ENCODE measurements around the gene ZNF550. TPM values are rescaled to one million over a fixed set of nuclear protein-coding genes. Genes with fewer than 3 reads are reported as not detected.
"Not testable (repeated sequence)": the region's sequence is repeated elsewhere in the genome, so short reads cannot be mapped to it uniquely, and the experiment has no call there.

The ZNF550 gene
- total and polyA plus RNA-seq, 2 of the 13 experiments (the other 11 are each of a cell fraction or from before 2014, with no cell fraction given), result 8.6 to 9.1 TPM

DNA sequence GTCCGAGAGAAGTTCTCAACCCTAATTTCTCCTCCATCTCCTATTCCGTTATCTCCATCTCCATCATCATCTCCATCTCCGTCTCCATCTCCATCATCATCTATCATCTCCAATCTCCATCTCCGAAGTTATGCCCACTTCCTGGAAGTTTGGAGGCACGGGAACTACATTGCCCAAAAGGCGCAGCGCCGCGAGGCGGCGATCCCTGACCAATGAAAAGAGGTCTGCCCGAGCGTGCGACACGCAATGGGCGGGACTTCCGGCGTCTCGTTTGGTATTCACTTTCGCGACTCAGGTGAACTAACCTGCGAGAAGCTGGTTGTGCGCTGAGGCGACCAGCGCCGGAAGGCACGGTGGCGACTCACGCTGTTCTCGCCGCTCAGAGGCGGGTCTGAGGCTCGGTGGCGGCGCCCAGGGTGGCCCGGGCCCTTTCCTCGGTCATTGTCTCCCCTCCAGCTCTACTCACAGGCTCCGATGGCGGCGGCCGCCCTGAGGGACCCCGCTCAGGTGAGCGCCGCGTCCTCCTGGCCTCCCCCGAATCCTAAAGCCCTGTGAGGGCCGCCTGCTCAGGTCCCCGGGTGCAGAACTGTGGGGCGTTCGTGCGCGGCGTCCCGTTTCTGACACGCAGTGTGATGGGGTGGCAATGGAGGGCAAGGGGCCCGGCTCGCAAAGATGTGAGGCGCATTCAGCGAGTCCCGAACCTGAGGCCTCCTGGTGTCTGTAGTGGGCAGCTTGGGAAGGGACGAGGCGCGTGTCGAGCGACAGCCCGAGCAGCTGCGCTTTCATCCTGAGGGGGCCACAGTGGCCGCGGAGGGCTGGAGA, 72.0 kb downstream of the ZNF550 start, which contains the start of gene ZNF419 (continued):
- TF ChIP-seq NR2C2 (CRISPR knock-in tag; IDR thresholded peaks at IDR 0.05; ENCODE audit: borderline replicate concordance) (peak; percentile 63; the same call in 1 of the 2 replicates), SPEN (CRISPR knock-in tag; IDR thresholded peaks at IDR 0.05; ENCODE audit: low read depth) (peak; percentile 74), ZFX (CRISPR knock-in tag; IDR thresholded peaks at IDR 0.05; ENCODE audit: low read depth) (peak; percentile 66; the same call in 1 of the 2 replicates), KMT2B (CRISPR knock-in tag; IDR thresholded peaks at IDR 0.05) (peak; percentile 83), CREM (IDR thresholded peaks at IDR 0.05) (peak; percentile 96), SOX5 (CRISPR knock-in tag; IDR thresholded peaks at IDR 0.05; ENCODE audit: borderline replicate concordance) (0 out of 2 replicates have a peak, but pooled peaks have one; percentile 9), ZFY (CRISPR knock-in tag; IDR thresholded peaks at IDR 0.05) (peak; percentile 73), ZNF143 (CRISPR knock-in tag; IDR thresholded peaks at IDR 0.05) (peak; percentile 99), FOSL2 (CRISPR knock-in tag; IDR thresholded peaks at IDR 0.05) (0 out of 2 replicates have a peak, but pooled peaks have one; percentile 28), ZNF607 (CRISPR knock-in tag; IDR thresholded peaks at IDR 0.05; ENCODE audit: borderline replicate concordance) (0 out of 2 replicates have a peak, but pooled peaks have one; percentile 31), DRAP1 (CRISPR knock-in tag; IDR thresholded peaks at IDR 0.05) (peak; percentile 92), ETV5 (CRISPR knock-in tag; IDR thresholded peaks at IDR 0.05; ENCODE audit: borderline replicate concordance) (peak; percentile 46; the same call in 1 of the 2 replicates), ZNF350 (CRISPR knock-in tag; IDR thresholded peaks at IDR 0.05; ENCODE audit: borderline replicate concordance, low read depth) (peak; percentile 59; the same call in 1 of the 2 replicates), ZMYM4 (CRISPR knock-in tag; IDR thresholded peaks at IDR 0.05) (peak; percentile 17; the same call in 1 of the 2 replicates), TBX2 (CRISPR knock-in tag; IDR thresholded peaks at IDR 0.05; ENCODE audit: borderline replicate concordance) (peak; percentile 37; the same call in 1 of the 2 replicates), ZNF687 (CRISPR knock-in tag; IDR thresholded peaks at IDR 0.05) (peak; percentile 66), YEATS2 (CRISPR knock-in tag; IDR thresholded peaks at IDR 0.05; ENCODE audit: borderline replicate concordance) (peak; percentile 91), PHF5A (CRISPR knock-in tag; IDR thresholded peaks at IDR 0.05; ENCODE audit: low read depth, unreplicated experiment) (peak; percentile 36), TEAD3 (CRISPR knock-in tag; optimal IDR thresholded peaks at IDR 0.05; ENCODE audit: borderline replicate concordance) (peak; percentile 80)
- TF ChIP-seq CREM (CRISPR knock-in tag; IDR thresholded peaks at IDR 0.05), result not testable (repeated sequence)
- TF ChIP-seq, protein P1, sequence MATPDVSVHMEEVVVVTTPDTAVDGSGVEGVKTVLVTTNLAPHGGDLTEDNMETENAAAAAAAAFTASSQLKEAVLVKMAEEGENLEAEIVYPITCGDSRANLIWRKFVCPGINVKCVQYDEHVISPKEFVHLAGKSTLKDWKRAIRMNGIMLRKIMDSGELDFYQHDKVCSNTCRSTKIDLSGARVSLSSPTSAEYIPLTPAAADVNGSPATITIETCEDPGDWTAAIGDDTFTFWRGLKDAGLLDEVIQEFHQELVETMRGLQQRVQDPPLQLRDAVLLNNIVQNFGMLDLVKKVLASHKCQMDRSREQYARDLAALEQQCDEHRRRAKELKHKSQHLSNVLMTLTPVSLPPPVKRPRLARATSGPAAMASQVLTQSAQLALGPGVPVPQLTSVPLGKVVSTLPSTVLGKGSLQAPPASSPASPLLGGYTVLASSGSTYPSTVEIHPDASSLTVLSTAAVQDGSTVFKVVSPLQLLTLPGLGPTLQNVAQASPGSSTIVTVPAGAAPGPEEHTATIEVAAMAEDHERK (CRISPR knock-in tag; IDR thresholded peaks at IDR 0.05; ENCODE audit: low read depth), result peak; percentile 96
- TF ChIP-seq, protein P2, sequence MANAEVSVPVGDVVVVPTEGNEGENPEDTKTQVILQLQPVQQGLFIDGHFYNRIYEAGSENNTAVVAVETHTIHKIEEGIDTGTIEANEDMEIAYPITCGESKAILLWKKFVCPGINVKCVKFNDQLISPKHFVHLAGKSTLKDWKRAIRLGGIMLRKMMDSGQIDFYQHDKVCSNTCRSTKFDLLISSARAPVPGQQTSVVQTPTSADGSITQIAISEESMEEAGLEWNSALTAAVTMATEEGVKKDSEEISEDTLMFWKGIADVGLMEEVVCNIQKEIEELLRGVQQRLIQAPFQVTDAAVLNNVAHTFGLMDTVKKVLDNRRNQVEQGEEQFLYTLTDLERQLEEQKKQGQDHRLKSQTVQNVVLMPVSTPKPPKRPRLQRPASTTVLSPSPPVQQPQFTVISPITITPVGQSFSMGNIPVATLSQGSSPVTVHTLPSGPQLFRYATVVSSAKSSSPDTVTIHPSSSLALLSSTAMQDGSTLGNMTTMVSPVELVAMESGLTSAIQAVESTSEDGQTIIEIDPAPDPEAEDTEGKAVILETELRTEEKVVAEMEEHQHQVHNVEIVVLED (CRISPR knock-in tag; IDR thresholded peaks at IDR 0.05; ENCODE audit: borderline replicate concordance), result peak; percentile 99

All from HepG2 (cell line).